ENCODE measurements around the gene MTMR10.

DNA sequence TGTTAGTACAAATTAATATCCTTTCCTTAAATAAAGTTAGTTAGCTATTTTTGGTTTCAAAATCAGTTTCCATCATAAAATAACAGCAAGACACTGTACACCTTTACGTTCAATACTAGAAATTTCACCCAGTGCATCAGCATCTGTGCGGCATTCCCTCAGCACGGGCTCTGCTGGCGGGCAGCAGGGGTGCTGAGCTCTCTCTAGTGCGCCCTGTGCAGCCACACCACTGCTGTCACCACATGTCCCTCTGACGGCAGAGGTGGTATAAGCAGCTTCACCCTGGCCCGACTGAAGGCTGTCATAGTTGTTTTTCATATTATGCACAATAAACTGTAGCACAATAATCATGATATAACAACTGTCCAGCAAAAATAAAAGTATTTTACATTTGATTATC, 52.3 kb downstream of the MTMR10 start:
- TF ChIP-seq, protein P1, sequence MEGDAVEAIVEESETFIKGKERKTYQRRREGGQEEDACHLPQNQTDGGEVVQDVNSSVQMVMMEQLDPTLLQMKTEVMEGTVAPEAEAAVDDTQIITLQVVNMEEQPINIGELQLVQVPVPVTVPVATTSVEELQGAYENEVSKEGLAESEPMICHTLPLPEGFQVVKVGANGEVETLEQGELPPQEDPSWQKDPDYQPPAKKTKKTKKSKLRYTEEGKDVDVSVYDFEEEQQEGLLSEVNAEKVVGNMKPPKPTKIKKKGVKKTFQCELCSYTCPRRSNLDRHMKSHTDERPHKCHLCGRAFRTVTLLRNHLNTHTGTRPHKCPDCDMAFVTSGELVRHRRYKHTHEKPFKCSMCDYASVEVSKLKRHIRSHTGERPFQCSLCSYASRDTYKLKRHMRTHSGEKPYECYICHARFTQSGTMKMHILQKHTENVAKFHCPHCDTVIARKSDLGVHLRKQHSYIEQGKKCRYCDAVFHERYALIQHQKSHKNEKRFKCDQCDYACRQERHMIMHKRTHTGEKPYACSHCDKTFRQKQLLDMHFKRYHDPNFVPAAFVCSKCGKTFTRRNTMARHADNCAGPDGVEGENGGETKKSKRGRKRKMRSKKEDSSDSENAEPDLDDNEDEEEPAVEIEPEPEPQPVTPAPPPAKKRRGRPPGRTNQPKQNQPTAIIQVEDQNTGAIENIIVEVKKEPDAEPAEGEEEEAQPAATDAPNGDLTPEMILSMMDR (IDR thresholded peaks at IDR 0.05): no peak
- no peak for TF ChIP-seq POLR2A (IDR thresholded peaks at IDR 0.05)
